ENCODE results near the gene CLIC1.
A peak's percentile ranks its signal among the peaks of the same experiment; 100 is the strongest.

Gene CLIC1

GRCh38 chr6:31711233-31711632 is 25.1 kb downstream of the CLIC1 start:
- TF ChIP-seq CEBPB (IDR thresholded peaks at IDR 0.05) = no peak
- TF ChIP-seq FOXM1 (IDR thresholded peaks at IDR 0.05; ENCODE audit: borderline replicate concordance, low read depth) = no peak
- TF ChIP-seq TAF1 (IDR thresholded peaks at IDR 0.05; ENCODE audit: low read depth) = 0 out of 2 replicates have a peak, but pooled peaks have one; percentile 30

DNA sequence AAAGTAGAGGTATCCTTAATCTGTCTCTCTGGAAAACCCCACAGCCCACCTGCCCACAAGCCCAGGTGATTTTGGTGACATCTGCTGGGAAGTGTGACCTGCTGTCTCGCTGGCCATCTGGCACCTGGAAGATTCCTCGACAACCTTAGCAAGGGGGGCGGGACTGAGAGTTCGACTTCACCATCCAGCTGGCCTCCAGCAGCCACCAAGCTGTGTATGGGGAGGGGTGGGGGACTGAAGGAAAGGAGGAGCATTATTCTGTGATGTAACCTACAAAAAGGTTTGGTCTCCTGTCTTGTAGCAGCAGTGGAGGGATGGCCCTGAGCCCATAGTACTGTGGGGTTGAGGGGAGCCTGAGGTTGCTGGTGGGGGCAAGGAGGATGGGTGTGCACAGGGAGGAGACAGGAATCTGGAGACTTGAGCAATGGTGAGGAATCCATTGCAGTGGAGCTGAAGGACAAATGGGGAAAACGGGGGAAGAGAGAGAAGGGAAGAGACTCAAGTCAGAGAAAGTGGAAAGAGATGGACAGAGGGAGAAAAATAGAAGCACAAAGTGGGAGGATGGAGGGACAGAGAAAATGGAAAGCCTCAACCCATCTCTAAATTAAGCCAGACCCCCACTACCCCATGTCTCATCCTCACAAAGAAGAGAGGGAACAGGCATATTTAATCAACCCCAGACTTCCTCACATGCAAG is 25.7 kb downstream of the CLIC1 start:
- no peak for TF ChIP-seq USF1 (IDR thresholded peaks at IDR 0.05)
- no peak for TF ChIP-seq TEAD4 (IDR thresholded peaks at IDR 0.05)
- no peak for TF ChIP-seq RAD21 (IDR thresholded peaks at IDR 0.05; ENCODE audit: low read depth)
- no peak for TF ChIP-seq ZBTB7A (IDR thresholded peaks at IDR 0.05; ENCODE audit: low read depth)
- TF ChIP-seq, protein P1, sequence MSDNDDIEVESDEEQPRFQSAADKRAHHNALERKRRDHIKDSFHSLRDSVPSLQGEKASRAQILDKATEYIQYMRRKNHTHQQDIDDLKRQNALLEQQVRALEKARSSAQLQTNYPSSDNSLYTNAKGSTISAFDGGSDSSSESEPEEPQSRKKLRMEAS (IDR thresholded peaks at IDR 0.05) = no peak
- TF ChIP-seq, protein P2, sequence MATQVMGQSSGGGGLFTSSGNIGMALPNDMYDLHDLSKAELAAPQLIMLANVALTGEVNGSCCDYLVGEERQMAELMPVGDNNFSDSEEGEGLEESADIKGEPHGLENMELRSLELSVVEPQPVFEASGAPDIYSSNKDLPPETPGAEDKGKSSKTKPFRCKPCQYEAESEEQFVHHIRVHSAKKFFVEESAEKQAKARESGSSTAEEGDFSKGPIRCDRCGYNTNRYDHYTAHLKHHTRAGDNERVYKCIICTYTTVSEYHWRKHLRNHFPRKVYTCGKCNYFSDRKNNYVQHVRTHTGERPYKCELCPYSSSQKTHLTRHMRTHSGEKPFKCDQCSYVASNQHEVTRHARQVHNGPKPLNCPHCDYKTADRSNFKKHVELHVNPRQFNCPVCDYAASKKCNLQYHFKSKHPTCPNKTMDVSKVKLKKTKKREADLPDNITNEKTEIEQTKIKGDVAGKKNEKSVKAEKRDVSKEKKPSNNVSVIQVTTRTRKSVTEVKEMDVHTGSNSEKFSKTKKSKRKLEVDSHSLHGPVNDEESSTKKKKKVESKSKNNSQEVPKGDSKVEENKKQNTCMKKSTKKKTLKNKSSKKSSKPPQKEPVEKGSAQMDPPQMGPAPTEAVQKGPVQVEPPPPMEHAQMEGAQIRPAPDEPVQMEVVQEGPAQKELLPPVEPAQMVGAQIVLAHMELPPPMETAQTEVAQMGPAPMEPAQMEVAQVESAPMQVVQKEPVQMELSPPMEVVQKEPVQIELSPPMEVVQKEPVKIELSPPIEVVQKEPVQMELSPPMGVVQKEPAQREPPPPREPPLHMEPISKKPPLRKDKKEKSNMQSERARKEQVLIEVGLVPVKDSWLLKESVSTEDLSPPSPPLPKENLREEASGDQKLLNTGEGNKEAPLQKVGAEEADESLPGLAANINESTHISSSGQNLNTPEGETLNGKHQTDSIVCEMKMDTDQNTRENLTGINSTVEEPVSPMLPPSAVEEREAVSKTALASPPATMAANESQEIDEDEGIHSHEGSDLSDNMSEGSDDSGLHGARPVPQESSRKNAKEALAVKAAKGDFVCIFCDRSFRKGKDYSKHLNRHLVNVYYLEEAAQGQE (IDR thresholded peaks at IDR 0.05; ENCODE audit: low read depth) = no peak
- no peak for TF ChIP-seq EP300 (IDR thresholded peaks at IDR 0.05; ENCODE audit: borderline replicate concordance)
- no peak for TF ChIP-seq NFIC (IDR thresholded peaks at IDR 0.05)
- no peak for TF ChIP-seq TCF12 (IDR thresholded peaks at IDR 0.05; ENCODE audit: low read depth)
- TF ChIP-seq TAF1 (IDR thresholded peaks at IDR 0.05; ENCODE audit: low read depth) = no peak
- no peak for TF ChIP-seq CREB1 (IDR thresholded peaks at IDR 0.05; ENCODE audit: low read depth)
- no peak for TF ChIP-seq CEBPB (IDR thresholded peaks at IDR 0.05)
- TF ChIP-seq YY1 (IDR thresholded peaks at IDR 0.05; ENCODE audit: low read depth) = no peak
- no peak for TF ChIP-seq FOXM1 (IDR thresholded peaks at IDR 0.05; ENCODE audit: borderline replicate concordance, low read depth)
- no peak for TF ChIP-seq EGR1 (IDR thresholded peaks at IDR 0.05)

DNA sequence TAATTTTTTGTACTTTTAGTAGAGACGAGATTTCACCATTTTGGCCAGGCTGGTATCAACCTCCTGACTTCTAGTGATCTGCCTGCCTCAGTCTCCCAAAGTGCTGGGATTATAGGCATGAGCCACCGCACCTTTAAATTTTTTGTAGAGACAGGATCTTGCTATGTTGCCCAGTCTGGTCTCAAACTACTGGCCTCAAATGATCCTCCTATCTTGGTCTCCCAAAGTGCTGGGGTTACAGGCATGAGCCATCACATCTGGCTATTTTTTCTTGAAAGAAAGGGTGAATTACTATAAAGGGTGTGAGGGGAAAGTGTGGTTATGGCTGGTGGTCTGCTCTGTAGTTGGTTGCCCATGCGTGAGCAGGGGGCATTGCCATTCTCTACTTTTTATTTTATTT is 28.1 kb downstream of the CLIC1 start:
- TF ChIP-seq USF1 (IDR thresholded peaks at IDR 0.05) = no peak
- no peak for TF ChIP-seq CREB1 (IDR thresholded peaks at IDR 0.05; ENCODE audit: low read depth)
- TF ChIP-seq CEBPB (IDR thresholded peaks at IDR 0.05) = no peak
- TF ChIP-seq TEAD4 (IDR thresholded peaks at IDR 0.05) = no peak
- no peak for TF ChIP-seq YY1 (IDR thresholded peaks at IDR 0.05; ENCODE audit: low read depth)
- no peak for TF ChIP-seq TAF1 (IDR thresholded peaks at IDR 0.05; ENCODE audit: low read depth)
- TF ChIP-seq, protein P2 (IDR thresholded peaks at IDR 0.05; ENCODE audit: low read depth) = no peak
- TF ChIP-seq NFIC (IDR thresholded peaks at IDR 0.05) = no peak
- TF ChIP-seq ZBTB7A (IDR thresholded peaks at IDR 0.05; ENCODE audit: low read depth) = no peak
- TF ChIP-seq, protein P1 (IDR thresholded peaks at IDR 0.05) = no peak
- no peak for TF ChIP-seq EGR1 (IDR thresholded peaks at IDR 0.05)
- no peak for TF ChIP-seq TCF12 (IDR thresholded peaks at IDR 0.05; ENCODE audit: low read depth)
- no peak for TF ChIP-seq RAD21 (IDR thresholded peaks at IDR 0.05; ENCODE audit: low read depth)
- no peak for TF ChIP-seq EP300 (IDR thresholded peaks at IDR 0.05; ENCODE audit: borderline replicate concordance)
- TF ChIP-seq FOXM1 (IDR thresholded peaks at IDR 0.05; ENCODE audit: borderline replicate concordance, low read depth) = no peak

DNA sequence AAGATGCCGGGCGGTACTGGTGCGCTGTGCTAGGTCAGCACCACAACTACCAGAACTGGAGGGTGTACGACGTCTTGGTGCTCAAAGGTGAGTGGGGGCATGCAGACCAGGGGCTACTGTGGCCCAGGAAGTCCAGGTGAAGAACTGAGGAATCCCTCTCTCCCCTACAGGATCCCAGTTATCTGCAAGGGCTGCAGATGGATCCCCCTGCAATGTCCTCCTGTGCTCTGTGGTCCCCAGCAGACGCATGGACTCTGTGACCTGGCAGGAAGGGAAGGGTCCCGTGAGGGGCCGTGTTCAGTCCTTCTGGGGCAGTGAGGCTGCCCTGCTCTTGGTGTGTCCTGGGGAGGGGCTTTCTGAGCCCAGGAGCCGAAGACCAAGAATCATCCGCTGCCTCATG is 28.6 kb downstream of the CLIC1 start:
- no peak for TF ChIP-seq YY1 (IDR thresholded peaks at IDR 0.05; ENCODE audit: low read depth)
- no peak for TF ChIP-seq RAD21 (IDR thresholded peaks at IDR 0.05; ENCODE audit: low read depth)
- no peak for TF ChIP-seq ZBTB7A (IDR thresholded peaks at IDR 0.05; ENCODE audit: low read depth)
- no peak for TF ChIP-seq EP300 (IDR thresholded peaks at IDR 0.05; ENCODE audit: borderline replicate concordance)
- TF ChIP-seq, protein P1 (IDR thresholded peaks at IDR 0.05) = no peak
- no peak for TF ChIP-seq FOXM1 (IDR thresholded peaks at IDR 0.05; ENCODE audit: borderline replicate concordance, low read depth)
- TF ChIP-seq TAF1 (IDR thresholded peaks at IDR 0.05; ENCODE audit: low read depth) = no peak

- no peak for TF ChIP-seq USF1 (IDR thresholded peaks at IDR 0.05)
- TF ChIP-seq ZBTB7A (IDR thresholded peaks at IDR 0.05; ENCODE audit: low read depth) = no peak
- no peak for TF ChIP-seq RAD21 (IDR thresholded peaks at IDR 0.05; ENCODE audit: low read depth)
- no peak for TF ChIP-seq CREB1 (IDR thresholded peaks at IDR 0.05; ENCODE audit: low read depth)
- TF ChIP-seq, protein P2 (IDR thresholded peaks at IDR 0.05; ENCODE audit: low read depth) = no peak
- TF ChIP-seq TAF1 (IDR thresholded peaks at IDR 0.05; ENCODE audit: low read depth) = no peak
- no peak for TF ChIP-seq TEAD4 (IDR thresholded peaks at IDR 0.05)
- TF ChIP-seq TCF12 (IDR thresholded peaks at IDR 0.05; ENCODE audit: low read depth) = no peak
- TF ChIP-seq EP300 (IDR thresholded peaks at IDR 0.05; ENCODE audit: borderline replicate concordance) = no peak
- TF ChIP-seq CEBPB (IDR thresholded peaks at IDR 0.05) = no peak
- TF ChIP-seq YY1 (IDR thresholded peaks at IDR 0.05; ENCODE audit: low read depth) = no peak
- TF ChIP-seq, protein P1 (IDR thresholded peaks at IDR 0.05) = no peak
- no peak for TF ChIP-seq NFIC (IDR thresholded peaks at IDR 0.05)
- TF ChIP-seq EGR1 (IDR thresholded peaks at IDR 0.05) = no peak
- TF ChIP-seq FOXM1 (IDR thresholded peaks at IDR 0.05; ENCODE audit: borderline replicate concordance, low read depth) = no peak
Measured at GRCh38 chr6:31706599-31706998, 29.7 kb downstream of the CLIC1 start, which contains the start of gene LY6G6F. LY6G6F (plus strand) TSS chr6:31706866; CDS start chr6:31706907, 41 bp downstream.
